Measurements from ENCODE around the gene HMGB4.

DNA sequence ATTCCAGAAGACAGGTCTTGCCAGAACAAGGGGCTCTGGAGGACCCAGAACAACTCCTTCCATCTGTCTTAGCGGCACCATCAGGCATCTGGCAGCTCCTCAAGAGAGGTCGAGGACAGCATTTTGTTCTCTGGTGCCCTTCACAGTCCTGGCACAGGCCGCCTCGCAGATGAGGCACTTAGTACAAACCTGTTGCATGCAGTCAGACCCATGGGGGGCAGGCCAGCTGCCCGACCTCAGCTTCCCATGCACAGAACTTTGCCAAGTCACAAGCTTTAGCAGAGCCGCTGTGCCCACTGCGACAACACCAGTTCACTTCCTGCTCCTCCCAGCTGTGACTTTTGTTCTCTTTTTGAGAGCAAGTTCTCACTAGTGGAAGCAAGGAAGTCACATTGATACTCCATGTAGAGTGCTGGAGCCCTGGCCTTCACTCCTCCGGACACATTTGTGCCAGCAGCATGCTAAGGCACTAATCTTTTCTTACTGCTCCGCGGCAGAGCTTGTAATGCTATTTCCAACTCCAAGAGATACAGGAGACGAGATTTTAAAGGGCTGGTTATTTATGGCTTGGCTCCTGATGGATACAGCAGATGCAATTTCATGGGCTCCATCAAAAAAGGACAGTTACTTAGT lies 44.6 kb downstream of the HMGB4 start:
- TF ChIP-seq POLR2A (IDR thresholded peaks at IDR 0.05) (no peak), CTCF (IDR thresholded peaks at IDR 0.05) (no peak)
